Colonic mucosa (tissue), 4 donors: ENCODE measurements around the gene HINT3. TPM values are rescaled to one million over a fixed set of nuclear protein-coding genes. Genes with fewer than 3 reads are reported as not detected.

Experiments used
- DNase-seq: peaks from one replicate; pipeline ENCODE4 v3.0.0-alpha.2; 2020
- H3K27ac ChIP-seq: fragments of 200-600 bp; one replicate; pipeline ENCODE4 v1.8.0; 2021
- H3K27me3 ChIP-seq: fragments of 200-600 bp; one replicate; pipeline ENCODE4 v1.8.0; 2021
- H3K36me3 ChIP-seq: fragments of 200-600 bp; one replicate; pipeline ENCODE4 v1.8.0; 2021
- H3K4me1 ChIP-seq: fragments of 200-600 bp; one replicate; pipeline ENCODE4 v1.8.0; 2021; ENCODE audit warnings: mild to moderate bottlenecking
- H3K4me3 ChIP-seq: fragments of 200-600 bp; one replicate; pipeline ENCODE4 v1.8.0; 2021
- H3K9ac ChIP-seq, 2 donors: one replicate each; pipeline ENCODE4 v1.7.0; 2013; ENCODE audit warnings: control low read depth in 2 of 2, low read depth in 2 of 2, low read length in 2 of 2
- H3K9me3 ChIP-seq: fragments of 200-600 bp; one replicate; pipeline ENCODE4 v1.8.0; 2021
- CTCF ChIP-seq: fragments of 200-600 bp; IDR thresholded peaks from one replicate; pipeline ENCODE4 v1.8.0; 2022; ENCODE audit warnings: antibody characterized with exemption, mild to moderate bottlenecking
- intact Hi-C: fragments of 100-400 bp; cut with DNase I; formaldehyde crosslinking; loops from one replicate; pipeline ENCODE4 v1.14.1; 2022
- total RNA-seq, 2 donors: library from RNA; stranded (reverse); fragmentation: NEBNext Ultra II Directional in 1 of 2; extraction: Animal tissue kit (Norgen Biotek cat#: 25700) in 1 of 2; gene quantifications; one replicate each; pipeline ENCODE4 v1.2.1, GENCODE V29; 2021
- donor health status: healthy.
- donor health status: DM: no; HTN: no; CAD: no.
- donor health status: DM: no; HTN: no; CAD: no.

The HINT3 gene
- total RNA-seq, 2 donors from 2014 or later, result 17.1 to 38.5 TPM

GRCh38 chr6:126027601-126028000 lies 71.0 kb downstream of the HINT3 start:
- H3K9ac ChIP-seq, result no peak overlapping the region
- no peaks in the 10 kb centered on the region for H3K36me3 ChIP-seq
- H3K9me3 ChIP-seq, result no peaks in the 10 kb centered on the region
- no peak overlapping the region for H3K27ac ChIP-seq
- H3K27me3 ChIP-seq, result no peaks in the 10 kb centered on the region
- H3K4me3 ChIP-seq, result no peak overlapping the region
- no peaks in the 10 kb centered on the region for H3K4me1 ChIP-seq
- intact Hi-C loops, result no loop called here
- no peak for DNase-seq
- no peak for TF ChIP-seq CTCF

Other genes with a start within 250 kb of the HINT3 start
- under 1 TPM; 0.37 to 0.69 TPM for gene HEY2, start 207.1 kb upstream of the HINT3 start, total RNA-seq
- 10 to 100 TPM; 24.9 to 59.3 TPM for gene NCOA7, start 165.8 kb upstream of the HINT3 start, total RNA-seq
- 10 to 100 TPM; 17.0 to 18.7 TPM for gene TRMT11, start 29.8 kb downstream of the HINT3 start, total RNA-seq